ENCODE measurements around the gene RAPGEF1. TPM values are rescaled to one million over a fixed set of nuclear protein-coding genes. Genes with fewer than 3 reads are reported as not detected.

Gene RAPGEF1
- total and polyA plus RNA-seq, 2 donors (not counting 3 experiments of a cell fraction or from before 2014, with no cell fraction given), result 50.0 to 124 TPM

DNA sequence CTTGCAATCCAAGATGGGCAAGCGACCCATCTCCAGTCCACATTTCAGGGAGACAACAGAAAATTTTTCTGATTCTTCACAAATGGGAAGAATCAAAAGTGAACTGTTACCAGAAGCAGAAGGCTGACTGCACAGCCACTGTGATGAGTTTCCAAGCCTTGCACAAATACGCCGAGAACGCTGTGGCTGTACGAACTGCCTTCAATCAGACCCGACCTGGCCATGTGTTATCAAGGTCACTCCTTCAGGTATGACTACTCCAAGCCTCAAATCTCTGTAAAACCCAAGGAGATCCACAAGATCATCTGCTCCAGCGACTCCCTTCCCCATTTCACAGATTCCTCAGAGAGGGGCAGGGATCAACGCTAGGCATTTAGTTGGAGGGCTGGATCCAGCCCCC, 26.9 kb downstream of the RAPGEF1 start:
- no peaks in the 10 kb centered on the region for H3K9me3 ChIP-seq (replicated peaks; ENCODE audit: control insufficient read depth, insufficient read depth, low read length)
- CTCF ChIA-PET, result interaction anchor here (0.8 to 3.1 kb wide), 5 partner anchors 15 to 122 kb away, joined by 3 to 18 read pairs (median 4); no protein-coding TSS in a partner anchor
- H3K4me1 ChIP-seq (ENCODE audit: control insufficient read depth, extremely low read depth, insufficient read depth, low read length), result peaks cover 58% of the 10 kb centered on the region
- POLR2A ChIA-PET, result no interaction called here
- intact Hi-C loops (cut with micrococcal nuclease), result no loop called here
- BruUV-seq (replicated peaks), result no TSS peak
- H3K9me1 ChIP-seq (replicated peaks; ENCODE audit: control insufficient read depth, extremely low read depth, insufficient read depth, low read length), result no peaks in the 10 kb centered on the region
- dilution Hi-C loops (cut with MboI; ENCODE audit: extremely low pct_ligation_motif_present, low sequenced_read_pairs), result no loop called here
- H2AFZ ChIP-seq (ENCODE audit: low read depth, low read length), result no peak overlapping the region
- no peaks in the 10 kb centered on the region for H4K20me1 ChIP-seq (replicated peaks; ENCODE audit: control insufficient read depth, extremely low read depth, insufficient read depth, low read length)
- peaks cover 77% of the 10 kb centered on the region for H3K79me2 ChIP-seq (ENCODE audit: control insufficient read depth, insufficient read depth, low read length)
- no peaks in the 10 kb centered on the region for H3K36me3 ChIP-seq (ENCODE audit: control insufficient read depth in 2 of 2, extremely low read depth in 1 of 2, insufficient read depth in 2 of 2, low read length in 2 of 2)
- DNase-seq (ENCODE audit: low read depth, low spot score), result no peak
- H3K4me3 ChIP-seq (replicated peaks in 1 of 3; ENCODE audit: insufficient read depth in 1 of 3, low read depth in 1 of 3, low read length in 3 of 3), result no peak overlapping the region
- no peak for TF ChIP-seq EZH2 (IDR thresholded peaks at IDR 0.05; ENCODE audit: borderline replicate concordance, low read depth, low read length, severe bottlenecking)
- no peak for TF ChIP-seq FOS (IDR thresholded peaks at IDR 0.05; ENCODE audit: borderline replicate concordance, insufficient read depth, low read length)
- TF ChIP-seq POLR2A (IDR thresholded peaks at IDR 0.05; ENCODE audit: low read depth, low read length), result no peak
- no peak for TF ChIP-seq POLR2AphosphoS5 (IDR thresholded peaks at IDR 0.05; ENCODE audit: insufficient read depth, low read depth, low read length)
- TF ChIP-seq, protein P1, sequence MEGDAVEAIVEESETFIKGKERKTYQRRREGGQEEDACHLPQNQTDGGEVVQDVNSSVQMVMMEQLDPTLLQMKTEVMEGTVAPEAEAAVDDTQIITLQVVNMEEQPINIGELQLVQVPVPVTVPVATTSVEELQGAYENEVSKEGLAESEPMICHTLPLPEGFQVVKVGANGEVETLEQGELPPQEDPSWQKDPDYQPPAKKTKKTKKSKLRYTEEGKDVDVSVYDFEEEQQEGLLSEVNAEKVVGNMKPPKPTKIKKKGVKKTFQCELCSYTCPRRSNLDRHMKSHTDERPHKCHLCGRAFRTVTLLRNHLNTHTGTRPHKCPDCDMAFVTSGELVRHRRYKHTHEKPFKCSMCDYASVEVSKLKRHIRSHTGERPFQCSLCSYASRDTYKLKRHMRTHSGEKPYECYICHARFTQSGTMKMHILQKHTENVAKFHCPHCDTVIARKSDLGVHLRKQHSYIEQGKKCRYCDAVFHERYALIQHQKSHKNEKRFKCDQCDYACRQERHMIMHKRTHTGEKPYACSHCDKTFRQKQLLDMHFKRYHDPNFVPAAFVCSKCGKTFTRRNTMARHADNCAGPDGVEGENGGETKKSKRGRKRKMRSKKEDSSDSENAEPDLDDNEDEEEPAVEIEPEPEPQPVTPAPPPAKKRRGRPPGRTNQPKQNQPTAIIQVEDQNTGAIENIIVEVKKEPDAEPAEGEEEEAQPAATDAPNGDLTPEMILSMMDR (IDR thresholded peaks at IDR 0.05; ENCODE audit: extremely low read depth in 1 of 2, insufficient read depth in 1 of 2, low read depth in 1 of 2, low read length in 2 of 2), result no peak
- TF ChIP-seq JUN (IDR thresholded peaks at IDR 0.05; ENCODE audit: borderline replicate concordance, insufficient read depth, insufficient read length, low read depth), result no peak
- TF ChIP-seq, protein P2, sequence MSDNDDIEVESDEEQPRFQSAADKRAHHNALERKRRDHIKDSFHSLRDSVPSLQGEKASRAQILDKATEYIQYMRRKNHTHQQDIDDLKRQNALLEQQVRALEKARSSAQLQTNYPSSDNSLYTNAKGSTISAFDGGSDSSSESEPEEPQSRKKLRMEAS (IDR thresholded peaks at IDR 0.05; ENCODE audit: insufficient read depth, insufficient read length), result no peak
- TF ChIP-seq GATA2 (IDR thresholded peaks at IDR 0.05; ENCODE audit: insufficient read depth, insufficient read length, low read depth, low read length), result no peak
- no peak for TF ChIP-seq MYC (IDR thresholded peaks at IDR 0.05; ENCODE audit: low read depth, low read length)
- H3K9ac ChIP-seq (replicated peaks; ENCODE audit: extremely low read depth, insufficient read depth, low read length), result peak overlapping the region; percentile 84
- H3K27ac ChIP-seq (ENCODE audit: insufficient read depth, low read depth, low read length), result peak overlapping the region; percentile 94
- H3K4me2 ChIP-seq (ENCODE audit: insufficient read depth, low read length), result peak overlapping the region; percentile 52
- FAIRE-seq, result no peak
- no peaks in the 10 kb centered on the region for H3K27me3 ChIP-seq (ENCODE audit: control insufficient read depth in 2 of 2, insufficient read depth in 2 of 2, low read length in 2 of 2)
